NCI-H1048 (cell line): ENCODE measurements around the gene PFKM.
"Not testable (repeated sequence)": the region's sequence is repeated elsewhere in the genome, so short reads cannot be mapped to it uniquely, and the experiment has no call there.

Source experiments
- DNase-seq: peaks from one replicate; lab custom pipeline; 2025; lab: John Stamatoyannopoulos, UW

PFKM gene

GRCh38 chr12:48111312-48111693 lies 7.9 kb upstream of the PFKM start:
- not testable (repeated sequence) for DNase-seq

- no peak for DNase-seq
These were observed 3.2 kb upstream of the PFKM start for GRCh38 chr12:48115957-48116356.

DNA sequence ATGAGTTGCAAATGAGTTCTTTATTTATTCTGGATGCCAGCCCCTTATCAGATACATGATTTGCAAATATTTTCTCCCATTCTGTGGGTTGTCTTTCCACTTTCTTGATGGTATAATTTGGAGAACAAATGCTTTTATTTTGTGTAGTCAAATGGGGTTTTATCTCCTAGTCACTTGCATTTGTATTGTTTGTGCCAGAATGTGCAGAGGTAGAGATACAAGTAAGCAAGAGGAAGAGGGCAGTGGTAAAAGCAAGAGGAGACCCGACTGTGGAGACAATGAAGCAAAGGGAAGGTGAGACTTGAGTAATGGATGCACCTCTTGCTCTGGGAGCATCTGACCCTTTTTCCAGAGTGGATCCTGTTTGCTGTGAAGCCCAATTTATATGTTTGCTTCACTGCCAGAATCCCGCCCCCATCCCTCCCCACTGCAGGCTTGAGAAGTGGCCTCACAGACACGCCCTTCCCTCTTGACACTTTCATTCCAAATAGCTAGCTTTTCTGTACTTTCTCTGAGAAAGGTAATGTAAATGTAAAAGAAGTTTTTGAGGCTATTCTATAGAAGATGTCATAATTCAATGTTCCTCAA lies 786 bp upstream of the PFKM start:
- DNase-seq = no peak

DNA sequence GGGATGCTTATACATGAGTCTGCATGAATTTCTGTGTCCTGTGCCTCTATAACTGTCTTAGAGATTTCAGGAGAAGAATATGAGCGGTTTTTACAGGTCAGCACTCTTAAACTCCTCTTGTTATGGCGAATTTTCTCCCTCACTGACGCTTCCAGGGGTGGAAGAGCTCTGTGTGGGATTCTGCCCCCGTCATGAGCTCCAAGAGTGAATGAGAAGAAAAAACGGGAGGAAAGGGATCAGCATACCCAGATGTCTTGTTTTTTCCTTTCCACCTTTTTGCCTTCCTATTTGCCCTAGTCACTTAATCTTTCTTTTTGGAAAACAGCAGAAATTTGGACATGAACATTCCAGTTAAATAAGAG lies 651 bp downstream of the PFKM start:
- no peak for DNase-seq

- DNase-seq = no peak
These were observed 2.4 kb downstream of the PFKM start for GRCh38 chr12:48121522-48121921.

GRCh38 chr12:48122065-48122834 lies 3.1 kb downstream of the PFKM start:
- no peak for DNase-seq

DNA sequence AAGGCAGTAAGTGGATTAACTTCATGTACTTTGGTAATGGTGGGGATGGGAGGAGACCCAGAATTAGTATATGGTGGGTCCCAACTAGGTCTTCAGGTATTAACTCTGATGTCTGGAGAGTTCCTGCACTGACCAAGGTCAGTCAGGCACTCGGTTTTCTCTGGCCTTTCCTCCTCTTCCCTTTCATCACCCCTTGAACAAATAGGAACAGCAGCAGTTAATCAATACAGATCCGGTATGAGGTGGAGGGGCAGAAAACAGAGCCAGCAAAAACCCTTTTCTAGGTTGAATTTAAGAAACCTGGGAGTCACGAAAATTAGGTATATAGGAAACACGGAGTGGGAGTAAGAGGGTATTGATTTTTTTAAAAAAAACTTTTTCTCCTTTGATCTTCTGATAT lies 4.0 kb downstream of the PFKM start:
- no peak for DNase-seq

- DNase-seq = not testable (repeated sequence)
These were observed 6.4 kb downstream of the PFKM start for GRCh38 chr12:48125542-48125941.

DNA sequence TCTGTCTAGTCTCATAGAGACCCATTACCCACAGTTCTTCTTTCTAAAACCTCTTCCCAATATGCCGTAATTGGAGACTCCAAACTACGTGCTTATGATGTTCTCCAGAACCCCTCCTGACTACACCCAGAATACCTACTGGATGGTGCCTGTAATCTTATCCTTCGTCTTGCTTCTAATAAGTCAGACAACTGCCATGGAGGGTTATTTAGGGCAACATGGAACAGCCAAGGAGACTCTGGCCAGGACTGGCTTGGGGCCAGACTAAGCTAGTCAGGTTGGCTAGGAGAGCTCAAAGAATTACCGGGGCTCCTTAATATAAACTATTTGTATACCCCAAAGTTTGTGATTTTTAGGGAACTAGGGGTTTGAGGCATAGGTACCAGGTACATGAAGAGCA lies 6.8 kb downstream of the PFKM start:
- DNase-seq = no peak

- DNase-seq = no peak
These were observed 7.9 kb downstream of the PFKM start for GRCh38 chr12:48126953-48127630.

DNA sequence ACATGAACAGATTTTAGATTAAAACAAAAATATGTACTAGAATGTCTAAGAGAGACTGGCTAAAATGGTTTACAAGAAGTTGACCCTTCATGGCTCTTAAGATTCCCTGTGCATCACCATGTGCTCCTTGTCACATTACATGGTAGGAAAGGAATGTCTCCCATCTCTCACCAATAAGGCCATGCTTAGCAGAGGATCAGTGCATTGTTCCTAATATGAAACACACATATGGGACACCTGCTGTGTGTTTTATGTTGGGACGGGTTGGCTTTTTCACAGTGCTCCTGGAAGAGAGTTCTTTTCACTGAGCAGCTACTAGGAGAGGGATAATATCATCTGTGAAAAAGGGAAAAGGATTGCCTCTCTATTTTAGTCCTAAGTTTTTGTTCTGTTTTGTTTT lies 9.6 kb downstream of the PFKM start:
- no peak for DNase-seq

DNA sequence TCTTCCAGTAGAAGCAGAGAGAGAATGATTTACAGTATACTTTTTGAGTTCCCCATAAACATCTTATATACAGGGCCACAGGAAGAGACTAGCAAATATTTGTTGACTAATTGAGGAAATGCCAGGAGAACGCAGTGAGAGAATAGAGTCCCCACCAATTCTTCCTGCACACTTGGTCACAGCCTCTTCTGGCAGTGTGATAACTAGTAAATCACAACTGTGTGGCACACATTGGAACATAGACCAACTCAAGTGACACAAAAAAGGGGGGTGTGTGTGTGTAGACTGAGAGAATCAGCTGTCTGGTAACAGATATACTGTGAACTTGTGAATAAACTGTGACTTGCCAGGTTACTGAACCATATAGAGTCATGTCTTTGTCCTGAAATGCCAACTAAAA lies 10.2 kb downstream of the PFKM start:
- no peak for DNase-seq

GRCh38 chr12:48131517-48131916 lies 12.4 kb downstream of the PFKM start:
- no peak for DNase-seq

- no peak for DNase-seq
These were observed 13.7 kb downstream of the PFKM start for GRCh38 chr12:48132826-48133225.

GRCh38 chr12:48135027-48135426 lies 15.9 kb downstream of the PFKM start:
- DNase-seq = no peak

DNA sequence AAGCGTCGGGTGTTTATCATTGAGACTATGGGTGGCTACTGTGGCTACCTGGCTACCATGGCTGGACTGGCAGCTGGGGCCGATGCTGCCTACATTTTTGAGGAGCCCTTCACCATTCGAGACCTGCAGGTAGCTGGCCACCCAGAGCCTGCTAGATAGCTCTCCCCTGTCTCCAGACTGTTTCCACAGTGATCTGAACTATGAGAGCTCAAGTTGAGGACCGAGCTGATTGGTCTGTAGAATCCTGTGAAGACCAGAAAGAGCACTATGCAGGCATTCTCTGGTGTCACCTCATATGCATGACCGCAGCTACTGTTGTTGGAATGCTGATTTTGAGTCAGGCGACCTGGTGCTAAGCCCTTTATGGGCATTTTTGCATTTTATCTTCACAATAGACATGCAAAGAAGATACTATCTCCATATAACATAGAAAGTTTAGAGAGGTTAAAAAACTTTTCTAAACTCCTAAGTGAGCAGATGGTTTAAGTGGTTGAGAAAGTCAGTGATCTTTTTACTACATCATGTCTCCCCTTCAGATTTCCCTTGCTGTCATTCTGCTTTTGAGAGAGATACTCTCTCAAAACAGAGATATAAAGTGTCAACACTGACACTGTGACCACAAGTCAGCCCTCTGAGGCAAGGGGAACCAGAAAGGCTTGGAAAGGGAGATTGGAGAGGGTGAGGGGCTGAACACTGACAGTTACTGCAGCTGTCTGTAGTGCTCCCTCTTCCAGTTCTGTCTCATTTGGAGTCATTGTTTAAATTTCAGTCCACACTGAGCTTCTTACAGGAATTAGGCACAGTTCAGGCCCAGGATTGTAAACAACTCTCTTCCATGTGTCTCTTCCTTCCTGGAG lies 23.9 kb downstream of the PFKM start:
- DNase-seq = no peak

DNA sequence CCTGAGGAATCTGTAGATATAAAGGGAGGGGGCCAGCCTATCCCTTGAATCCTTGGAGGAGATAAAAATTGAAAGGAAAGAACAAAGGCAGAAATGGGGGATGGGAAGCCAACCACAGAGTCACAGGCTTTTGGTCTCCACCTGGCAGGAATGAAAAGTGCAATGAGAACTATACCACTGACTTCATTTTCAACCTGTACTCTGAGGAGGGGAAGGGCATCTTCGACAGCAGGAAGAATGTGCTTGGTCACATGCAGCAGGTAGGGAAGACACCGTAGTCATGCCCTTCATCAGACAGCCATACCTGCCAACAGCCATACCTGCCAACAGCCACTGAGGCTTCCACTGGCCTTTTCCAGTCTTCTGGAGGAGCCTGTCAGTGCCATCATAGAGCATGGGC lies 24.7 kb downstream of the PFKM start:
- DNase-seq = no peak

DNA sequence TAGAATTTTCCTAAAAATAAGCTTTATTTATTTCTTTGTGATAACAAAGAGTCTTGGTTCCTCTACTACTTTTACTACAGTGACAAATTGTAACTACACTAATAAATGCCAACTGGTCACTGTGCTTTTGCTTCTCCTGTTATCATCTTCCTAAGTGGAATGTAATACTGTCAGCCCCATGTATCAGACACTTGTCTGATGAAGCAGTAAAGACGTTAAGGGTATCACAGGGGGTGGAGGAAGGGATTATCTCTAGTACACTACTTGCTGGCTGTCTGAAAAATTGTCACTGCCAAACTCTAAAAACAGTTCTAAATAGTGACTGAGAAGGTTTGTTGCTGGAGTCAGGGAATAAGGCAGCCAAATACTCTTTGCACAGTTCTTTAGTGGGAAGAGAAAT lies 26.8 kb downstream of the PFKM start:
- no peak for DNase-seq

DNA sequence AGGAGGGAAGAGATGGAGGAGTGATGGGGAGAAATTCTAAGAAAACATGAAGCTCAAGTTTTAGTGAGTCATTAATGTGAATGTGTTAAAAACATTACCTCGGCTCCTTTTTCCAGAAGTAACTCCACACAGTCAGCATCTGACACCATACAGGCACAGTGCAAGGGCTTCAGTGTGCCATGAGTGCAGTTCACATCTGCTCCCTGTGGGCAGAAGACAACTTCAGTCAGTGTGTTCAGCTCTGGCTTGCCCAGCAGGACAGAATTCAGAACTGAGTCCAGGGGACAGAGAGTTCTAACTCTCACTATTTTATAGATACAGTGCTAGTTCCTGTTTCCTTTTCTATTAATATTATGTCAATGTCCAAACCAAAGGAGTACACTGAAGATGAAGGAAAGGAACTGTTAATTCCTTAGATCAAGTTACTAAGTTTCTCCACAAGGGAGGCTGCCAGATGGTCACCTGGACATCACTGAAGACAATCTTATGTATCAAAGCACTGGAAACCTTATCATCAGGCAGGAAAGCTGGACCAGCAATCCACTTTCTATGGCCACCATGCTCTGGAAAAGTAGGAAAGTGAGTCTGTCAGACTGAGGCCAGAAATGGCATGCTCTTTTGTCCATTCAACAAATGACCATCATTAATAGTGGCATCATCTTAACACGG lies 32.1 kb downstream of the PFKM start:
- DNase-seq = no peak

GRCh38 chr12:48155786-48156185 lies 36.6 kb downstream of the PFKM start:
- DNase-seq = not testable (repeated sequence)

GRCh38 chr12:48156652-48157017 lies 37.5 kb downstream of the PFKM start:
- no peak for DNase-seq
